ENCODE results near the gene FYN. TPM values are rescaled to one million over a fixed set of nuclear protein-coding genes. Genes with fewer than 3 reads are reported as not detected.

The FYN gene
- total and polyA plus RNA-seq, 2 experiments from 2014 or later, result 95.7 to 104 TPM

GRCh38 chr6:111626441-111626840 lies 246.8 kb downstream of the FYN start:
- no peaks in the 10 kb centered on the region for H3K36me3 ChIP-seq
- no peak for DNase-seq (ENCODE audit: low read depth in 1 of 2, low spot score in 1 of 2)
- no peaks in the 10 kb centered on the region for H3K9me3 ChIP-seq (ENCODE audit: low read depth)
- H3K27me3 ChIP-seq, result no peaks in the 10 kb centered on the region
- H3K4me3 ChIP-seq, result no peak overlapping the region
- peaks cover 25% of the 10 kb centered on the region for H3K4me1 ChIP-seq (ENCODE audit: low read depth)
- no peak overlapping the region for H3K27ac ChIP-seq
- TF ChIP-seq CTCF (IDR thresholded peaks at IDR 0.05; ENCODE audit: low read depth, low read length), result no peak

- no peak for TF ChIP-seq CTCF (IDR thresholded peaks at IDR 0.05; ENCODE audit: low read depth, low read length)
- H3K27ac ChIP-seq, result no peak overlapping the region
- no peaks in the 10 kb centered on the region for H3K9me3 ChIP-seq (ENCODE audit: low read depth)
Observed at GRCh38 chr6:111625461-111626391, 247.5 kb downstream of the FYN start.

GRCh38 chr6:111625099-111625416 lies 248.2 kb downstream of the FYN start:
- Histone ChIP-seq H3K9me3 (ENCODE audit: low read depth) (no peaks in the 10 kb centered on the region), H3K4me1 (ENCODE audit: low read depth) (peaks cover 25% of the 10 kb centered on the region), H3K36me3 (no peaks in the 10 kb centered on the region), H3K27ac (no peak overlapping the region), H3K4me3 (no peak overlapping the region), H3K27me3 (no peaks in the 10 kb centered on the region)
- no peak for DNase-seq (ENCODE audit: low read depth in 1 of 2, low spot score in 1 of 2)
- no peak for TF ChIP-seq CTCF (IDR thresholded peaks at IDR 0.05; ENCODE audit: low read depth, low read length)

More at GRCh38 chr6:111625461-111626391, 247.5 kb downstream of the FYN start:
- Histone ChIP-seq H3K27me3 (no peaks in the 10 kb centered on the region), H3K4me3 (no peak overlapping the region), H3K36me3 (no peaks in the 10 kb centered on the region), H3K4me1 (ENCODE audit: low read depth) (peaks cover 25% of the 10 kb centered on the region)
- DNase-seq (ENCODE audit: low read depth in 1 of 2, low spot score in 1 of 2), result peak; percentile 32 to 60

- DNase-seq (ENCODE audit: low read depth in 1 of 2, low spot score in 1 of 2), result no peak
- Histone ChIP-seq H3K27ac (no peak overlapping the region), H3K36me3 (no peaks in the 10 kb centered on the region), H3K27me3 (no peaks in the 10 kb centered on the region), H3K9me3 (ENCODE audit: low read depth) (no peaks in the 10 kb centered on the region), H3K4me1 (ENCODE audit: low read depth) (peaks cover 25% of the 10 kb centered on the region), H3K4me3 (no peak overlapping the region)
- no peak for TF ChIP-seq CTCF (IDR thresholded peaks at IDR 0.05; ENCODE audit: low read depth, low read length)
Observed at GRCh38 chr6:111624401-111625098, 248.7 kb downstream of the FYN start.

- Histone ChIP-seq H3K4me1 (ENCODE audit: low read depth) (peaks cover 21% of the 10 kb centered on the region), H3K27me3 (no peaks in the 10 kb centered on the region), H3K27ac (no peak overlapping the region), H3K9me3 (ENCODE audit: low read depth) (no peaks in the 10 kb centered on the region), H3K36me3 (no peaks in the 10 kb centered on the region), H3K4me3 (no peak overlapping the region)
- no peak for TF ChIP-seq CTCF (IDR thresholded peaks at IDR 0.05; ENCODE audit: low read depth, low read length)
- DNase-seq (ENCODE audit: low read depth in 1 of 2, low spot score in 1 of 2), result no peak
Observed at GRCh38 chr6:111623046-111623718, 250.1 kb downstream of the FYN start.

Measured in cardiac muscle cell (in vitro differentiated cells and primary cell).